Panc1 (cell line): ENCODE data around the gene FEV. TPM values are rescaled to one million over a fixed set of nuclear protein-coding genes. Genes with fewer than 3 reads are reported as not detected.

ENCODE experiments used
- ATAC-seq: fragments of 200-7000 bp; cut with Tn5 transposase; 2 replicates; pipeline ENCODE4 v1.9.1; 2020; ENCODE audit warnings: mild to moderate bottlenecking, moderate library complexity
- BruUV-seq: library from RNA; stranded (reverse); fragments of 400-500 nt; replicated peaks from 2 replicates; lab custom pipeline; 2021; lab: Mats Ljungman, UMichigan
- CTCF ChIA-PET: fragments of 300-600 bp; sonication (Branson Sonifier 250); formaldehyde crosslinking; loops from one replicate; lab custom pipeline; 2022; ENCODE audit warnings: antibody characterized with exemption; lab: Charles Lee
- POLR2A ChIA-PET: fragments of 300-600 bp; sonication (Branson Sonifier 250); formaldehyde crosslinking; loops from one replicate; lab custom pipeline; 2022; ENCODE audit warnings: antibody characterized with exemption; lab: Charles Lee
- DNase-seq: peaks from one replicate; pipeline ENCODE4 v3.0.0-alpha.2; 2010; ENCODE audit warnings: low read depth, low spot score
- H3K27ac ChIP-seq: 2 replicates; pipeline ENCODE4 v1.5.1; 2011; ENCODE audit warnings: mild to moderate bottlenecking, low read length, inconsistent platforms
- H3K27me3 ChIP-seq: fragments of 200-500 bp; sonication (Bioruptor generic); 2 replicates; pipeline ENCODE4 v1.6.0; 2014; ENCODE audit warnings: low read length, inconsistent platforms; ENCODE audit not compliant: control insufficient read depth, insufficient read depth
- H3K36me3 ChIP-seq: fragments of 200-500 bp; sonication (Bioruptor generic); 2 replicates; pipeline ENCODE4 v1.5.1; 2014; ENCODE audit warnings: inconsistent platforms, mild to moderate bottlenecking, low read length, moderate library complexity; ENCODE audit not compliant: control insufficient read depth, insufficient read depth
- H3K4me1 ChIP-seq: 2 replicates; pipeline ENCODE4 v1.5.1; 2011; ENCODE audit warnings: inconsistent platforms, mild to moderate bottlenecking, low read length, moderate library complexity; ENCODE audit not compliant: control insufficient read depth, insufficient read depth
- H3K4me3 ChIP-seq, 2 experiments: 2 replicates each; pipeline ENCODE4 v1.5.1; 2011 to 2012; ENCODE audit warnings: low read depth in 2 of 2, low read length in 2 of 2, mild to moderate bottlenecking in 2 of 2, inconsistent platforms in 1 of 2, moderate library complexity in 1 of 2
- H3K9me3 ChIP-seq: fragments of 200-500 bp; sonication (Bioruptor generic); 2 replicates; pipeline ENCODE4 v1.5.1; 2014; ENCODE audit warnings: low read depth, mild to moderate bottlenecking, inconsistent platforms, low read length, moderate library complexity; ENCODE audit not compliant: control insufficient read depth, insufficient read depth
- CTCF ChIP-seq: fragments of 450-650 bp; IDR thresholded peaks from 2 replicates; pipeline ENCODE4 v1.5.1; 2017; ENCODE audit warnings: mild to moderate bottlenecking
- POLR2AphosphoS5 ChIP-seq: IDR thresholded peaks from 2 replicates; pipeline ENCODE4 v1.6.1; 2012; ENCODE audit warnings: mild to moderate bottlenecking, low read depth, low read length, moderate library complexity
- SIN3A ChIP-seq: IDR thresholded peaks from 2 replicates; pipeline ENCODE4 v1.6.1; 2012; ENCODE audit warnings: low read depth, mild to moderate bottlenecking, low read length, moderate library complexity, borderline replicate concordance; ENCODE audit not compliant: insufficient read depth
- TCF7L2 ChIP-seq: IDR thresholded peaks from 2 replicates; pipeline ENCODE4 v1.6.1; 2011; ENCODE audit warnings: mild to moderate bottlenecking, low read depth, low read length, inconsistent platforms
- in situ Hi-C: cut with HindIII; loops from 2 replicates; pipeline ENCODE4 v1.10.0; 2016; ENCODE audit warnings: low sequenced_read_pairs, low pct_unique_long_range_greater_than_20kb
- intact Hi-C: fragments of 100-400 bp; cut with micrococcal nuclease; formaldehyde crosslinking; loops from one replicate; pipeline ENCODE4 v1.10.0; 2022; ENCODE audit not compliant: unreplicated experiment
- total RNA-seq: library from RNA; stranded (reverse); gene quantifications from one replicate; pipeline ENCODE4 v1.2.1, GENCODE V29; 2021; ENCODE audit not compliant: unreplicated experiment
- TF ChIP-seq, protein P1 (sequence below), 2 experiments: IDR thresholded peaks; 2 replicates each; pipeline ENCODE4 v1.6.1; 2011 to 2012; ENCODE audit warnings: low read depth in 2 of 2, control low read depth in 1 of 2, low read length in 1 of 2, mild to moderate bottlenecking in 1 of 2, moderate library complexity in 1 of 2; ENCODE audit not compliant: insufficient read depth in 1 of 2

Gene FEV
- total RNA-seq, 1 experiment from 2014 or later: not detected

GRCh38 chr2:218988164-218988563, 3.2 kb upstream of the FEV start:
- Histone ChIP-seq H3K4me1 (no peaks in the 10 kb centered on the region), H3K4me3 (no peak overlapping the region), H3K27me3 (peaks cover 16% of the 10 kb centered on the region; the same call in 1 of the 2 replicates), H3K36me3 (no peaks in the 10 kb centered on the region), H3K27ac (no peak overlapping the region), H3K9me3 (no peaks in the 10 kb centered on the region)
- TF ChIP-seq SIN3A: no peak
- TF ChIP-seq TCF7L2: no peak
- TF ChIP-seq, protein P1, sequence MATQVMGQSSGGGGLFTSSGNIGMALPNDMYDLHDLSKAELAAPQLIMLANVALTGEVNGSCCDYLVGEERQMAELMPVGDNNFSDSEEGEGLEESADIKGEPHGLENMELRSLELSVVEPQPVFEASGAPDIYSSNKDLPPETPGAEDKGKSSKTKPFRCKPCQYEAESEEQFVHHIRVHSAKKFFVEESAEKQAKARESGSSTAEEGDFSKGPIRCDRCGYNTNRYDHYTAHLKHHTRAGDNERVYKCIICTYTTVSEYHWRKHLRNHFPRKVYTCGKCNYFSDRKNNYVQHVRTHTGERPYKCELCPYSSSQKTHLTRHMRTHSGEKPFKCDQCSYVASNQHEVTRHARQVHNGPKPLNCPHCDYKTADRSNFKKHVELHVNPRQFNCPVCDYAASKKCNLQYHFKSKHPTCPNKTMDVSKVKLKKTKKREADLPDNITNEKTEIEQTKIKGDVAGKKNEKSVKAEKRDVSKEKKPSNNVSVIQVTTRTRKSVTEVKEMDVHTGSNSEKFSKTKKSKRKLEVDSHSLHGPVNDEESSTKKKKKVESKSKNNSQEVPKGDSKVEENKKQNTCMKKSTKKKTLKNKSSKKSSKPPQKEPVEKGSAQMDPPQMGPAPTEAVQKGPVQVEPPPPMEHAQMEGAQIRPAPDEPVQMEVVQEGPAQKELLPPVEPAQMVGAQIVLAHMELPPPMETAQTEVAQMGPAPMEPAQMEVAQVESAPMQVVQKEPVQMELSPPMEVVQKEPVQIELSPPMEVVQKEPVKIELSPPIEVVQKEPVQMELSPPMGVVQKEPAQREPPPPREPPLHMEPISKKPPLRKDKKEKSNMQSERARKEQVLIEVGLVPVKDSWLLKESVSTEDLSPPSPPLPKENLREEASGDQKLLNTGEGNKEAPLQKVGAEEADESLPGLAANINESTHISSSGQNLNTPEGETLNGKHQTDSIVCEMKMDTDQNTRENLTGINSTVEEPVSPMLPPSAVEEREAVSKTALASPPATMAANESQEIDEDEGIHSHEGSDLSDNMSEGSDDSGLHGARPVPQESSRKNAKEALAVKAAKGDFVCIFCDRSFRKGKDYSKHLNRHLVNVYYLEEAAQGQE (IDR thresholded peaks at IDR 0.05; ENCODE audit: insufficient read depth in 1 of 2, low read depth in 2 of 2, low read length in 1 of 2): no peak
- no peak for TF ChIP-seq POLR2AphosphoS5
- no peak for TF ChIP-seq CTCF
- in situ Hi-C loops (no loop called here), intact Hi-C loops (no loop called here)
- BruUV-seq: no TSS peak
- ChIA-PET CTCF (no interaction called here), POLR2A (no interaction called here)
- no peak for ATAC-seq
- no peak for DNase-seq

DNA sequence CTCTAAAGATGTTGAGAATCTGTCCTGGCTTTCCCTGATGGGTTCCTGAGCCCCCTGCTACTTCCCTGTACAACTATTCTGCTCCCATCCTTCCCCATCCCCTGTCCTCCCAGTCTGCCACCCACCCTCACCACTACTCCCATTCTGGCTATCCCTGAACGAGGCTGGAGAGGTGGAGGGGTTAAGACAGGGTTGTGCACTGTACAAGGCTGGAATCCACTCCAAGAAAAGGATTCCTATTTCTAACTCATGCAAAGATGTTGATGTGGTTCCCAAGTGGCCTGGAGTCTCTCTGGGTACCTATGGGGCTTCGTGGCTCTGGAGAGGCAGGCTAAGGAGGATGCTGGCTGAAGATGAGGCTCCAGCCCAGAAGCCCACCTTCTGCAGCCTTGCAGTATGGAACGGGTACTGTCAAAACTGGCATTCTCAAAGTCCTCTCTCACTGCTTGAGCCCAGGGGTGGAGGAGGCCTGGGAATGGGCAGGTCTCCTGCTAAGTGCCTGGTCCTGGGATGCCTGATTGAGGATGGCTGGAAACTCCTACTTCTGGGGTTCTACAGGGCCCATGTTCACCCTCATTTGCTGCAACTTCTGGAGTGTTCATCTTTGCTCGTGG, 1.3 kb upstream of the FEV start:
- Histone ChIP-seq H3K4me3 (no peak overlapping the region), H3K36me3 (no peaks in the 10 kb centered on the region), H3K4me1 (peaks cover 2% of the 10 kb centered on the region), H3K27ac (no peak overlapping the region), H3K9me3 (no peaks in the 10 kb centered on the region), H3K27me3 (peaks cover 19% of the 10 kb centered on the region; the same call in 1 of the 2 replicates)
- in situ Hi-C loops (no loop called here), intact Hi-C loops (no loop called here)
- ChIA-PET POLR2A (no interaction called here), CTCF (no interaction called here)
- BruUV-seq: no TSS peak
- TF ChIP-seq TCF7L2 (no peak), CTCF (no peak), SIN3A (no peak)
- ATAC-seq: no peak
- no peak for DNase-seq
